DND-41 (cell line): ENCODE data around the gene CYFIP1.

Experiments used
- ATAC-seq: fragments of 200-7000 bp; cut with Tn5 transposase; 3 replicates; pipeline ENCODE4 v1.9.1; 2021; ENCODE audit warnings: low read depth; ENCODE audit not compliant: insufficient read depth
- DNase-seq: peaks from one replicate; pipeline ENCODE4 v3.0.0-alpha.2; 2020
- H2AFZ ChIP-seq: 2 replicates; pipeline ENCODE4 v1.6.0; 2012; ENCODE audit warnings: low read depth, low read length
- H3K27ac ChIP-seq: 2 replicates; pipeline ENCODE4 v1.5.1; 2012; ENCODE audit warnings: low read length, inconsistent platforms
- H3K27me3 ChIP-seq: fragments of 200-600 bp; sonication (generic); 2 replicates; pipeline ENCODE4 v1.6.0; 2012; ENCODE audit warnings: low read length, mild to moderate bottlenecking, inconsistent platforms; ENCODE audit not compliant: insufficient read depth, poor library complexity
- H3K36me3 ChIP-seq: 2 replicates; pipeline ENCODE4 v1.5.1; 2012; ENCODE audit warnings: low read length, inconsistent platforms; ENCODE audit not compliant: insufficient read depth
- H3K4me1 ChIP-seq: 2 replicates; pipeline ENCODE4 v1.5.1; 2012; ENCODE audit warnings: mild to moderate bottlenecking, low read length; ENCODE audit not compliant: insufficient read depth
- H3K4me2 ChIP-seq: 2 replicates; pipeline ENCODE4 v1.6.0; 2012; ENCODE audit warnings: mild to moderate bottlenecking, moderate library complexity, low read length, inconsistent platforms; ENCODE audit not compliant: insufficient read depth
- H3K4me3 ChIP-seq, 2 experiments: fragments of 200-600 bp in 1 of 2; shearing (Covaris generic) in 1 of 2; 2 replicates each; pipeline ENCODE4 v1.5.1; 2012 to 2016; ENCODE audit warnings: inconsistent platforms in 2 of 2, low read length in 2 of 2, mild to moderate bottlenecking in 2 of 2, low read depth in 1 of 2, moderate library complexity in 1 of 2
- H3K79me2 ChIP-seq: 2 replicates; pipeline ENCODE4 v1.6.0; 2012; ENCODE audit warnings: low read length, inconsistent platforms; ENCODE audit not compliant: insufficient read depth
- H3K9ac ChIP-seq: 2 replicates; pipeline ENCODE4 v1.6.0; 2012; ENCODE audit warnings: low read depth, mild to moderate bottlenecking, inconsistent platforms, low read length, moderate library complexity
- H3K9me3 ChIP-seq: 2 replicates; pipeline ENCODE4 v1.5.1; 2012; ENCODE audit warnings: low read length, moderate library complexity, mild to moderate bottlenecking, inconsistent platforms; ENCODE audit not compliant: insufficient read depth, severe bottlenecking
- H4K20me1 ChIP-seq: 2 replicates; pipeline ENCODE4 v1.6.0; 2012; ENCODE audit warnings: low read length; ENCODE audit not compliant: insufficient read depth
- CTCF ChIP-seq: IDR thresholded peaks from 2 replicates; pipeline ENCODE4 v1.5.1; 2012; ENCODE audit warnings: borderline replicate concordance, low read length, moderate library complexity, mild to moderate bottlenecking; ENCODE audit not compliant: poor library complexity, severe bottlenecking; ENCODE audit errors: extremely low read depth
- EZH2 ChIP-seq: IDR thresholded peaks from 3 replicates; pipeline ENCODE4 v1.6.1; 2012; ENCODE audit warnings: borderline replicate concordance, low read depth, mild to moderate bottlenecking, moderate library complexity, low read length, inconsistent platforms; ENCODE audit not compliant: severe bottlenecking

CYFIP1 gene

GRCh38 chr15:22874256-22874655 lies 105.9 kb downstream of the CYFIP1 start:
- TF ChIP-seq CTCF (no peak), EZH2 (no peak)
- no peak overlapping the region for H2AFZ ChIP-seq
- H4K20me1 ChIP-seq = no peaks in the 10 kb centered on the region
- no peaks in the 10 kb centered on the region for H3K9me3 ChIP-seq
- no peak overlapping the region for H3K4me3 ChIP-seq
- H3K27me3 ChIP-seq = no peaks in the 10 kb centered on the region
- no peak overlapping the region for H3K4me2 ChIP-seq
- H3K79me2 ChIP-seq = no peaks in the 10 kb centered on the region
- H3K36me3 ChIP-seq = peaks cover 8% of the 10 kb centered on the region
- H3K9ac ChIP-seq = no peak overlapping the region
- no peak for ATAC-seq
- no peaks in the 10 kb centered on the region for H3K4me1 ChIP-seq
- no peak overlapping the region for H3K27ac ChIP-seq
- no peak for DNase-seq

GRCh38 chr15:22873841-22874240 lies 106.3 kb downstream of the CYFIP1 start:
- Histone ChIP-seq H3K36me3 (peaks cover 12% of the 10 kb centered on the region), H3K27me3 (no peaks in the 10 kb centered on the region), H3K79me2 (no peaks in the 10 kb centered on the region), H3K9ac (no peak overlapping the region), H3K4me3 (no peak overlapping the region), H3K4me2 (no peak overlapping the region), H3K9me3 (no peaks in the 10 kb centered on the region), H4K20me1 (no peaks in the 10 kb centered on the region), H2AFZ (no peak overlapping the region), H3K27ac (no peak overlapping the region), H3K4me1 (no peaks in the 10 kb centered on the region)
- DNase-seq (no peak), ATAC-seq (no peak)
- TF ChIP-seq CTCF (no peak), EZH2 (no peak)

GRCh38 chr15:22872936-22873701 lies 107.0 kb downstream of the CYFIP1 start:
- H3K27ac ChIP-seq = no peak overlapping the region
- no peaks in the 10 kb centered on the region for H3K9me3 ChIP-seq
- H3K36me3 ChIP-seq = peaks cover 18% of the 10 kb centered on the region
- no peak overlapping the region for H2AFZ ChIP-seq
- H3K4me1 ChIP-seq = no peaks in the 10 kb centered on the region
- H3K79me2 ChIP-seq = no peaks in the 10 kb centered on the region
- TF ChIP-seq EZH2 (no peak), CTCF (no peak)
- no peak for DNase-seq
- H3K27me3 ChIP-seq = no peaks in the 10 kb centered on the region
- ATAC-seq = no peak
- no peaks in the 10 kb centered on the region for H4K20me1 ChIP-seq
- H3K4me2 ChIP-seq = no peak overlapping the region
- H3K9ac ChIP-seq = no peak overlapping the region
- H3K4me3 ChIP-seq = no peak overlapping the region
